ENCODE measurements around the gene MLPH.

DNA sequence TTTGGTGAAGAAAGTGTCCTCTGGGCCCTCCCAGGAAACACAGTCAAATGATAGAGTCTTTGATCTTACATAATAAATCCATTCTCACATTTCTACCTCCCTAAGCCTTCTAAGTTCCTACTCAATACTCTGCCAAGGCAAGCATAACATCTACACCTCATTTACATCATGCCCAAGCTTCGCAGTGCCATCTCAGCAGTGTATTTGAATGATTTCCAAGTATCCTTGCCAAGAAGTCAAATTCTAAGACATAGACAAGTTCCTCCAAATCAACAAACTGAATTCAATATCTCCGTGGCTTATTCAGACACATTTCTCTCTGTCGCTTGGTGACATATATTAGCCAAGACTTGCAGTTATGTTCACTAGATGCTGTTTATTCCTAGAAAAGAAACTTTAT, 8.1 kb upstream of the MLPH start:
- TF ChIP-seq, protein P1, sequence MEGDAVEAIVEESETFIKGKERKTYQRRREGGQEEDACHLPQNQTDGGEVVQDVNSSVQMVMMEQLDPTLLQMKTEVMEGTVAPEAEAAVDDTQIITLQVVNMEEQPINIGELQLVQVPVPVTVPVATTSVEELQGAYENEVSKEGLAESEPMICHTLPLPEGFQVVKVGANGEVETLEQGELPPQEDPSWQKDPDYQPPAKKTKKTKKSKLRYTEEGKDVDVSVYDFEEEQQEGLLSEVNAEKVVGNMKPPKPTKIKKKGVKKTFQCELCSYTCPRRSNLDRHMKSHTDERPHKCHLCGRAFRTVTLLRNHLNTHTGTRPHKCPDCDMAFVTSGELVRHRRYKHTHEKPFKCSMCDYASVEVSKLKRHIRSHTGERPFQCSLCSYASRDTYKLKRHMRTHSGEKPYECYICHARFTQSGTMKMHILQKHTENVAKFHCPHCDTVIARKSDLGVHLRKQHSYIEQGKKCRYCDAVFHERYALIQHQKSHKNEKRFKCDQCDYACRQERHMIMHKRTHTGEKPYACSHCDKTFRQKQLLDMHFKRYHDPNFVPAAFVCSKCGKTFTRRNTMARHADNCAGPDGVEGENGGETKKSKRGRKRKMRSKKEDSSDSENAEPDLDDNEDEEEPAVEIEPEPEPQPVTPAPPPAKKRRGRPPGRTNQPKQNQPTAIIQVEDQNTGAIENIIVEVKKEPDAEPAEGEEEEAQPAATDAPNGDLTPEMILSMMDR (conservative IDR thresholded peaks at IDR 0.05), result no peak
- no peak for TF ChIP-seq EZH2 (IDR thresholded peaks at IDR 0.05; ENCODE audit: low read depth)

All from PC-9 (cell line).